A673 (cell line): Measurements from ENCODE around the gene USF3.

Source experiments
- CTCF ChIP-seq: fragments of 300-800, 200-600 bp; sonication (generic); conservative IDR thresholded peaks from 2 replicates; pipeline ENCODE4 v1.5.1; 2017; ENCODE audit warnings: low read depth, mild to moderate bottlenecking, antibody characterized with exemption, low read length, moderate library complexity, mixed read lengths
- EZH2 ChIP-seq: fragments of 200-600 bp; sonication (generic); IDR thresholded peaks from 2 replicates; pipeline ENCODE4 v1.6.1; 2017; ENCODE audit warnings: borderline replicate concordance, low read depth, mild to moderate bottlenecking, mixed read lengths, antibody characterized with exemption, low read length; ENCODE audit not compliant: poor library complexity, severe bottlenecking

GRCh38 chr3:113602256-113602655 lies 94.2 kb downstream of the USF3 start:
- no peak for TF ChIP-seq CTCF
- no peak for TF ChIP-seq EZH2
